IPS-20b (cell line): ENCODE measurements around the gene FCRL2.

Source experiments
- H3K27ac ChIP-seq: one replicate; pipeline ENCODE4 v1.5.1; 2013; ENCODE audit warnings: low read length
- H3K27me3 ChIP-seq: 2 replicates; pipeline ENCODE4 v1.6.1; 2013; ENCODE audit warnings: mild to moderate bottlenecking, low read length, inconsistent platforms; ENCODE audit not compliant: insufficient read depth
- H3K36me3 ChIP-seq: 2 replicates; pipeline ENCODE4 v1.6.1; 2013; ENCODE audit warnings: low read depth, mild to moderate bottlenecking, inconsistent platforms, low read length, moderate library complexity; ENCODE audit not compliant: insufficient read depth
- H3K4me1 ChIP-seq: 2 replicates; pipeline ENCODE4 v1.6.1; 2013; ENCODE audit warnings: mild to moderate bottlenecking, control low read depth, inconsistent platforms, low read length, moderate library complexity; ENCODE audit not compliant: insufficient read depth
- H3K4me3 ChIP-seq: 2 replicates; pipeline ENCODE4 v1.5.1; 2013; ENCODE audit warnings: mild to moderate bottlenecking, low read length, inconsistent platforms
- H3K9ac ChIP-seq: 2 replicates; pipeline ENCODE4 v1.6.1; 2013; ENCODE audit warnings: low read depth, mild to moderate bottlenecking, inconsistent platforms, low read length, moderate library complexity
- H3K9me3 ChIP-seq: 2 replicates; pipeline ENCODE4 v1.6.1; 2013; ENCODE audit warnings: mild to moderate bottlenecking, low read depth, low read length, inconsistent platforms; ENCODE audit not compliant: insufficient read depth

The FCRL2 gene

GRCh38 chr1:157702308-157702825 is 74.6 kb downstream of the FCRL2 start:
- H3K4me1 ChIP-seq, result no peaks in the 10 kb centered on the region
- no peak overlapping the region for H3K27ac ChIP-seq
- no peaks in the 10 kb centered on the region for H3K36me3 ChIP-seq
- no peaks in the 10 kb centered on the region for H3K9me3 ChIP-seq
- no peak overlapping the region for H3K9ac ChIP-seq
- H3K27me3 ChIP-seq, result no peaks in the 10 kb centered on the region
- H3K4me3 ChIP-seq, result no peak overlapping the region

GRCh38 chr1:157700732-157701131 is 76.2 kb downstream of the FCRL2 start, which contains the start of gene FCRL3:
FCRL3 (minus strand) TSS chr1:157700769; CDS start chr1:157700489, 280 bp downstream.
- Histone ChIP-seq H3K9ac (no peak within 1 kb of the TSS), H3K4me1 (no peaks in the 10 kb centered on the region), H3K27ac (no peak within 1 kb of the TSS), H3K9me3 (no peaks in the 10 kb centered on the region), H3K4me3 (no peak within 1 kb of the TSS), H3K27me3 (no peaks in the 10 kb centered on the region), H3K36me3 (no peaks in the 10 kb centered on the region)

- H3K4me3 ChIP-seq, result no peak overlapping the region
- no peaks in the 10 kb centered on the region for H3K27me3 ChIP-seq
- no peak overlapping the region for H3K27ac ChIP-seq
- no peaks in the 10 kb centered on the region for H3K4me1 ChIP-seq
- H3K36me3 ChIP-seq, result no peaks in the 10 kb centered on the region
- no peak overlapping the region for H3K9ac ChIP-seq
- H3K9me3 ChIP-seq, result no peaks in the 10 kb centered on the region
Measured at GRCh38 chr1:157700305-157700704, 76.6 kb downstream of the FCRL2 start.

DNA sequence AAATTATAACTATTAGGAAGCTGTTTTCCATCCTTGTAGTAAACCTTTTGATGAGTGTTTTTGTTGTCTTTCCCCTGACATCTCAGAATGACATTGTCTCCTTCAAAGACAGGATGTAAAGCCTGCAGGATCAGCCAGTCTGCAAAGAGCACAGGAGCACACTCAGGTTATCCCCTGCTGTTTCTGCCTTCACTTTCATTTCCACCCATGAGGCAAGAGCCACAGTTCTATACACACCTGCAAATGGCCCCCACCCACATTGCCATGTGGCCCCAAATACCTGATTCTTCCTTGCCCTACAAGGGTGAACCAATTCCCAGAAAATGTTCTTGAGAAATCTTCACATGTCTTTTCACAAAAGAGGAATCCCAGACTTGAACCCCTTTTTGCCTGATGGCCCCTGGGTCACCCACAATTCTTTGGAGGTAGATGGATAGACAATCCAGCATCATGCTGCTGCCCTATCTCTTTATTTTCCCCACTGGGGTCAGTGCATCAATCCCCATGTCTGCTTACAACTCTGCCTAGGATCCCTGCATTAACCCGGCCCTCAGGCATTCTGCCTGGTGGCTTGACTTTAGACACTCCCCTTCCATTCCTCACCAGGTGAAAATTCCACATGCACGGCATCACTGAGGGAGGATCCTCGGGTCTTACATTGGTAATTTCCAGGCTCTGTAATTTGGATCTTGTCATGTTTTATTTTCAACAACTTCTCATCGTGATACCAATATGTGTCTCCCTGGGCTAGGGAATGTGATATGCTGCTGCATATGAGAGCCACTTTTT is 79.0 kb downstream of the FCRL2 start:
- Histone ChIP-seq H3K27ac (no peak overlapping the region), H3K4me1 (no peaks in the 10 kb centered on the region), H3K9ac (no peak overlapping the region), H3K9me3 (no peaks in the 10 kb centered on the region), H3K4me3 (no peak overlapping the region), H3K36me3 (no peaks in the 10 kb centered on the region), H3K27me3 (no peaks in the 10 kb centered on the region)

DNA sequence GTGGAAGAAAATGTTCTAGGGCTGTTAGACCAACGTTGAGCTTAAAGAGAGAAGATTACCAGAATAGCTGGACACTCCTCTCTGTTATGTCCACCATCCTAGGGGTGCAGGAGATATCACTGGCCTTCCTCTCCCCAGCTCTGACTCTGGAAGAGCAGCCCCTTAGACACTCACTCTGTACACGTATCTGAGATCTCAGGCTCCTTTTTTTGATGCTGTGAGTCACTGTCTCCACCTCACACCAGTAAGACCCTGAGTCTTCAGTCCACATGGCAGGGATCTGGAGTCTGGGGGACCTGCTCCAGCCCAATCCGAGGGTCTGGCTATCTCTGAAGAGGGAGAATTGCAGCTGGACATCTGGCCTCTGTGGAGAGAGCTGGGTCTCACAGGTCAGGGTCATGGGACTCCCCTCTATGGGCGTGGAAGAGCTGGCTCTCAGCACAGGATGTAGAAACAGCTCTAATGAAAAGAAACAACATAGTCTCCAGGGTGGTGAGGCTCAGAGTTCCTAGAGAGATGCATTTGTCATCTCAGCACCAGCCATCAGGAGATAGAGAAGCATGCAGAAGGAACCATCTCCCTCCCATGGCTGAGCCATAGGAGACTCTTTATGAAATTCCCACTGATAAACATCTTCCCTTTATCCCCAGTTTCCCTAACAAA is 79.8 kb downstream of the FCRL2 start:
- Histone ChIP-seq H3K9me3 (no peaks in the 10 kb centered on the region), H3K27ac (no peak overlapping the region), H3K4me1 (no peaks in the 10 kb centered on the region), H3K36me3 (no peaks in the 10 kb centered on the region), H3K9ac (no peak overlapping the region), H3K4me3 (no peak overlapping the region), H3K27me3 (no peaks in the 10 kb centered on the region)
